Muscle of leg (tissue), 11 donors: ENCODE results near the gene ZNF672. TPM values are rescaled to one million over a fixed set of nuclear protein-coding genes. Genes with fewer than 3 reads are reported as not detected.
A peak's percentile ranks its signal among the peaks of the same experiment; 100 is the strongest.
"Not testable (repeated sequence)": the region's sequence is repeated elsewhere in the genome, so short reads cannot be mapped to it uniquely, and the experiment has no call there.

Experiments used
- DNase-seq: peaks from one replicate; pipeline ENCODE4 v3.0.0; 2013
- H3K27ac ChIP-seq: one replicate; pipeline ENCODE4 v1.5.1; 2013; ENCODE audit warnings: mild to moderate bottlenecking, low read length, control low read depth
- H3K27me3 ChIP-seq: one replicate; pipeline ENCODE4 v1.6.1; 2013; ENCODE audit warnings: low read length; ENCODE audit not compliant: control insufficient read depth, insufficient read depth
- H3K36me3 ChIP-seq: one replicate; pipeline ENCODE4 v1.6.1; 2013; ENCODE audit warnings: low read length; ENCODE audit not compliant: control insufficient read depth, insufficient read depth
- H3K4me1 ChIP-seq: one replicate; pipeline ENCODE4 v1.6.1; 2013; ENCODE audit warnings: low read length; ENCODE audit not compliant: control insufficient read depth, insufficient read depth
- H3K4me3 ChIP-seq: one replicate; pipeline ENCODE4 v1.5.1; 2013; ENCODE audit warnings: low read length, control low read depth
- H3K9me3 ChIP-seq: replicated peaks from 2 replicates; pipeline ENCODE4 v1.6.1; 2013; ENCODE audit warnings: low read depth, low read length; ENCODE audit not compliant: control insufficient read depth
- WGBS: methylation state at CpG from one replicate; pipeline ENCODE4 v1.1.5; 2013; ENCODE audit warnings: missing lambda C conversion rate; ENCODE audit not compliant: insufficient coverage; 5-methylcytosine and 5-hydroxymethylcytosine counted together
- polyA plus RNA-seq, 8 donors: library from polyadenylated mRNA; unstranded; fragments of 120-200 nt; gene quantifications; one replicate each; pipeline versions ENCODE4 v1.2.1 to v1.2.3, GENCODE V29; 2013; ENCODE audit warnings: inconsistent platforms in 1 of 8, low replicate concordance in 1 of 8; ENCODE audit not compliant: insufficient read length in 8 of 8, insufficient read depth in 1 of 8
- total RNA-seq: library from RNA; stranded (reverse); fragments of 120-200 nt; gene quantifications from one replicate; pipeline ENCODE4 v1.2.4, GENCODE V29; 2013

The ZNF672 gene
- total and polyA plus RNA-seq, 9 donors = 13.3 to 20.7 (median 17.9) TPM

GRCh38 chr1:248800459-248800858, 37.6 kb upstream of the ZNF672 start:
- no CpG with 5 or more reads among the region's 3 CpGs for WGBS
- Histone ChIP-seq H3K27ac (no peak overlapping the region), H3K9me3 (no peaks in the 10 kb centered on the region), H3K36me3 (no peaks in the 10 kb centered on the region), H3K27me3 (no peaks in the 10 kb centered on the region), H3K4me3 (no peak overlapping the region), H3K4me1 (no peaks in the 10 kb centered on the region)
- no peak for DNase-seq

GRCh38 chr1:248802454-248802853, 35.6 kb upstream of the ZNF672 start:
- no peak overlapping the region for H3K4me3 ChIP-seq
- DNase-seq = no peak
- no peaks in the 10 kb centered on the region for H3K4me1 ChIP-seq
- H3K27me3 ChIP-seq = no peaks in the 10 kb centered on the region
- no peak overlapping the region for H3K27ac ChIP-seq
- H3K36me3 ChIP-seq = no peaks in the 10 kb centered on the region
- 84% methylated on average over 5 of the region's 6 CpGs for WGBS
- H3K9me3 ChIP-seq = no peaks in the 10 kb centered on the region

GRCh38 chr1:248803501-248803900, 34.5 kb upstream of the ZNF672 start:
- H3K4me1 ChIP-seq, H3K9me3 ChIP-seq, H3K36me3 ChIP-seq, DNase-seq, H3K27ac ChIP-seq, H3K4me3 ChIP-seq, H3K27me3 ChIP-seq: not testable (repeated sequence)
- WGBS = 83% methylated on average over 15 of the region's 15 CpGs

- Histone ChIP-seq H3K9me3 (no peaks in the 10 kb centered on the region), H3K36me3 (no peaks in the 10 kb centered on the region), H3K4me1 (no peaks in the 10 kb centered on the region), H3K27ac (no peak overlapping the region), H3K27me3 (no peaks in the 10 kb centered on the region), H3K4me3 (no peak overlapping the region)
- WGBS = 72% methylated on average over 8 of the region's 10 CpGs
- peak; percentile 57 for DNase-seq
These were observed 33.0 kb upstream of the ZNF672 start for GRCh38 chr1:248804771-248805681.

GRCh38 chr1:248805876-248806275, 32.1 kb upstream of the ZNF672 start:
- H3K27ac ChIP-seq = no peak overlapping the region
- H3K36me3 ChIP-seq = peaks cover under 1% of the 10 kb centered on the region
- DNase-seq = no peak
- H3K4me1 ChIP-seq = peaks cover 5% of the 10 kb centered on the region
- WGBS = no CpG with 5 or more reads among the region's 1 CpG
- H3K4me3 ChIP-seq = no peak overlapping the region
- no peaks in the 10 kb centered on the region for H3K27me3 ChIP-seq
- H3K9me3 ChIP-seq = no peaks in the 10 kb centered on the region

GRCh38 chr1:248807067-248807737, 30.8 kb upstream of the ZNF672 start:
- Histone ChIP-seq H3K4me1 (peaks cover 7% of the 10 kb centered on the region), H3K9me3 (no peaks in the 10 kb centered on the region), H3K27me3 (no peaks in the 10 kb centered on the region), H3K4me3 (no peak overlapping the region), H3K27ac (no peak overlapping the region), H3K36me3 (peaks cover 9% of the 10 kb centered on the region)
- peak; percentile 38 for DNase-seq
- WGBS = 19% methylated on average over 7 of the region's 15 CpGs

- peaks cover 24% of the 10 kb centered on the region for H3K36me3 ChIP-seq
- no peak overlapping the region for H3K4me3 ChIP-seq
- H3K27ac ChIP-seq = no peak overlapping the region
- H3K9me3 ChIP-seq = no peaks in the 10 kb centered on the region
- no peak for DNase-seq
- H3K27me3 ChIP-seq = no peaks in the 10 kb centered on the region
- no CpG with 5 or more reads among the region's 9 CpGs for WGBS
- H3K4me1 ChIP-seq = peaks cover 7% of the 10 kb centered on the region
These were observed 29.1 kb upstream of the ZNF672 start for GRCh38 chr1:248808876-248809275.

GRCh38 chr1:248810000-248810726, 27.9 kb upstream of the ZNF672 start:
- no peaks in the 10 kb centered on the region for H3K9me3 ChIP-seq
- WGBS = 71% methylated on average over 4 of the region's 10 CpGs
- H3K4me3 ChIP-seq = no peak overlapping the region
- no peak overlapping the region for H3K27ac ChIP-seq
- peaks cover 7% of the 10 kb centered on the region for H3K4me1 ChIP-seq
- peaks cover 36% of the 10 kb centered on the region for H3K36me3 ChIP-seq
- H3K27me3 ChIP-seq = no peaks in the 10 kb centered on the region
- DNase-seq = no peak

GRCh38 chr1:248810727-248811513, 27.1 kb upstream of the ZNF672 start:
- H3K4me3 ChIP-seq = no peak overlapping the region
- H3K27me3 ChIP-seq = no peaks in the 10 kb centered on the region
- H3K4me1 ChIP-seq = peaks cover 7% of the 10 kb centered on the region
- DNase-seq = no peak
- peaks cover 41% of the 10 kb centered on the region for H3K36me3 ChIP-seq
- no peak overlapping the region for H3K27ac ChIP-seq
- whole genome bisulfite sequencing = 80% methylated on average over 7 of the region's 12 CpGs
- H3K9me3 ChIP-seq = no peaks in the 10 kb centered on the region
